Mucosa of descending colon (tissue), 3 donors: ENCODE data around the gene SLC1A2. TPM values are rescaled to one million over a fixed set of nuclear protein-coding genes. Genes with fewer than 3 reads are reported as not detected.
"Not testable (repeated sequence)": the region's sequence is repeated elsewhere in the genome, so short reads cannot be mapped to it uniquely, and the experiment has no call there.

Experiments used
- ATAC-seq: fragments of 200-7000 bp; cut with Tn5 transposase; one replicate; pipeline ENCODE4 v1.9.1; 2020; ENCODE audit warnings: mild to moderate bottlenecking, moderate library complexity
- DNase-seq, 3 donors: peaks; one replicate each; pipeline ENCODE4 v3.0.0-alpha.2; 2020
- H3K36me3 ChIP-seq: fragments of 200-600 bp; one replicate; pipeline ENCODE4 v1.8.0; 2021; ENCODE audit warnings: low read depth, mild to moderate bottlenecking
- H3K4me1 ChIP-seq: fragments of 200-600 bp; one replicate; pipeline ENCODE4 v1.8.0; 2021; ENCODE audit warnings: low read depth, mild to moderate bottlenecking
- H3K4me3 ChIP-seq: fragments of 200-600 bp; one replicate; pipeline ENCODE4 v1.8.0; 2021; ENCODE audit warnings: mild to moderate bottlenecking
- H3K9me3 ChIP-seq: fragments of 200-600 bp; one replicate; pipeline ENCODE4 v1.8.0; 2021; ENCODE audit warnings: mild to moderate bottlenecking
- intact Hi-C, 2 donors: fragments of 100-400 bp; cut with DNase I in 1 of 2; cut with micrococcal nuclease in 1 of 2; formaldehyde crosslinking; loops; one replicate each; pipeline versions ENCODE4 v1.11.0 to v1.11.1; 2022; cut with DNase I, micrococcal nuclease
- total RNA-seq, 3 donors: library from RNA; stranded (reverse); fragmentation: NEBNext Ultra II Directional in 2 of 3; extraction: Animal tissue kit (Norgen Biotek cat#: 25700) in 2 of 3; gene quantifications; one replicate each; pipeline versions ENCODE4 v1.2.1 to v1.2.4, GENCODE V29; 2021 to 2023
- TF ChIP-seq, protein P1 (sequence below): fragments of 200-600 bp; IDR thresholded peaks from one replicate; pipeline ENCODE4 v1.8.0; 2022; ENCODE audit warnings: antibody characterized with exemption, mild to moderate bottlenecking
- donor health status: DM: no; HTN: no; CAD: no; lungs with moderate emphysema.
- donor health status: DM: no; HTN: no; CAD: no.
- donor health status: DM: no; HTN: yes; CAD: no.

The SLC1A2 gene
- total RNA-seq, 3 donors from 2014 or later, result 0.12 to 1.1 (median 0.32) TPM

DNA sequence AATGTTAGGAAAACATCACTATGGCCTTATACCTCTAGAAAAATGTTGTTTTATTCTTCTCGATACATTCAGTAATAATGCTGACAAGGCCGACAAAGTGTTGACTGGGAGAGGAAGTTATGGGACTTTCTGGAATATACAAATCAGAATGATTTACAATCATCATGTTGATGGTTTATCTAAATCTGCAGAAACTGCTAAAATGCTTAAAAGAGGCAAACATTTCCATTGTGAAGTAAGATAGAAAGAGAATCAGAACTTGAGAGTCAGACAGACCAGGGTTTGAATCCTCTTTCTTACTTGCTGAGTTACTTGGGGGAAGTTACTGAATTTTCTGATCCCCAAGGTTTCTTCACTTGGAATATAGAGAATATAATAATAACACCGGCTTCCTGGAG is 191.0 kb downstream of the SLC1A2 start:
- intact Hi-C loops, result no loop called here
- Histone ChIP-seq H3K36me3 (no peaks in the 10 kb centered on the region), H3K4me1 (no peaks in the 10 kb centered on the region), H3K4me3 (no peak overlapping the region), H3K9me3 (no peaks in the 10 kb centered on the region)
- TF ChIP-seq, protein P1, sequence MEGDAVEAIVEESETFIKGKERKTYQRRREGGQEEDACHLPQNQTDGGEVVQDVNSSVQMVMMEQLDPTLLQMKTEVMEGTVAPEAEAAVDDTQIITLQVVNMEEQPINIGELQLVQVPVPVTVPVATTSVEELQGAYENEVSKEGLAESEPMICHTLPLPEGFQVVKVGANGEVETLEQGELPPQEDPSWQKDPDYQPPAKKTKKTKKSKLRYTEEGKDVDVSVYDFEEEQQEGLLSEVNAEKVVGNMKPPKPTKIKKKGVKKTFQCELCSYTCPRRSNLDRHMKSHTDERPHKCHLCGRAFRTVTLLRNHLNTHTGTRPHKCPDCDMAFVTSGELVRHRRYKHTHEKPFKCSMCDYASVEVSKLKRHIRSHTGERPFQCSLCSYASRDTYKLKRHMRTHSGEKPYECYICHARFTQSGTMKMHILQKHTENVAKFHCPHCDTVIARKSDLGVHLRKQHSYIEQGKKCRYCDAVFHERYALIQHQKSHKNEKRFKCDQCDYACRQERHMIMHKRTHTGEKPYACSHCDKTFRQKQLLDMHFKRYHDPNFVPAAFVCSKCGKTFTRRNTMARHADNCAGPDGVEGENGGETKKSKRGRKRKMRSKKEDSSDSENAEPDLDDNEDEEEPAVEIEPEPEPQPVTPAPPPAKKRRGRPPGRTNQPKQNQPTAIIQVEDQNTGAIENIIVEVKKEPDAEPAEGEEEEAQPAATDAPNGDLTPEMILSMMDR, result no peak
- no peak for ATAC-seq
- DNase-seq, result no peak

DNA sequence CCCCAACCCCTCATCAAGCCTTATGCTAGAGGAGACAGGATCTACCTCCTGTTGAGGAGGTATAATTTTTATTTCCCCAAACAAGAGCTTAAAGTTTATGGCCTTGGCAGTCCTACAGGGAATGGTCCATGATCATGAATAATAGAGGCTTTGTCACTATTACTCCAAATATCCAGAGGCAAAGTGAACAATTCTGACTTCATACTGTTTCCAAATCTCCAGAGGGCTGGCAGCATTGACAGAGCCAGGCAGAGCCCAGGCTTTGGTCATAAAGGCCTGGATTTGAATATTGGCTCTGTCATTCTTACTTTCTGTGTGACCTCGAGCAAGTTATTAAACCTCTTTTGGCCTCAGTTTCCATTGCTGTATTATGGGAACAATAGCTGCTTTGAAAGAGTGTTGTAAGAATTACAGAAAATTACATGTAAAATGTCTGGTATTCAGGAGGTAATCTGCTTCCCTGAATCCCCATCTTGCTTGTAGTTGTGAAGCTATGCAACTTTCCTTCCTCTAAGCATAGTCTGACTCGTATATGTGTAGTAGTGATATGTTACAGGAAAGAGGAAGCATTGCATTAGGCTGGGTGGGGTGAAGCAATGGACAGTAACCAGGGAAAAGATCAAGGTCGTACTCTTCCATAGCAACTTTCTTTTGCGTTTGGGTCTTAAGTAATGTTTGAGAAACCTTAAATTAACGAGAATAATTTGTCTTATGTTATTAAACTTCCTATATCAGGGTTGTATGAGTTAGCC is 191.6 kb downstream of the SLC1A2 start:
- no peak overlapping the region for H3K4me3 ChIP-seq
- TF ChIP-seq, protein P1, result no peak
- intact Hi-C loops, result no loop called here
- peak; percentile 67 for ATAC-seq
- no peak for DNase-seq
- H3K9me3 ChIP-seq, result no peaks in the 10 kb centered on the region
- H3K4me1 ChIP-seq, result no peaks in the 10 kb centered on the region
- H3K36me3 ChIP-seq, result no peaks in the 10 kb centered on the region

DNA sequence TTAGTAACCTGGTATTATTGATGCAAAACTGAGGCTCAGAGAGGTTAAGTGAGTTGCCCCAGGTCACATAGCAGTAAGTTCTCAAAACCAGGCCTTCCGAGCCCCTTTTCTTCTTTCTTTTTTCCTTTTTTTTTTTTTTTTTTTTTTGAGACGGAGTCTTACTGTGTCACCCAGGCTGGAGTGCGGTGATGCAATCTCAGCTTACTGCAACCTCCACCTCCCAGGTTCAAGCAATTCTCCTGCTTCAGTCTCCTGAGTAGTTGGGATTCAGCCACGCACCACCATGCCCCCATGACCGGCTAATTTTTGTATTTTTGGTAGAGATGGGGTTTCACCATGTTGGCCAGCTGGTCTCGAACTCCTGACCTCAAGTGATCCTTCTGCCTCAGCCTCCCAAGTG is 192.6 kb downstream of the SLC1A2 start:
- H3K36me3 ChIP-seq, H3K4me3 ChIP-seq, H3K9me3 ChIP-seq, intact Hi-C loops, ATAC-seq, H3K4me1 ChIP-seq, DNase-seq: not testable (repeated sequence)

DNA sequence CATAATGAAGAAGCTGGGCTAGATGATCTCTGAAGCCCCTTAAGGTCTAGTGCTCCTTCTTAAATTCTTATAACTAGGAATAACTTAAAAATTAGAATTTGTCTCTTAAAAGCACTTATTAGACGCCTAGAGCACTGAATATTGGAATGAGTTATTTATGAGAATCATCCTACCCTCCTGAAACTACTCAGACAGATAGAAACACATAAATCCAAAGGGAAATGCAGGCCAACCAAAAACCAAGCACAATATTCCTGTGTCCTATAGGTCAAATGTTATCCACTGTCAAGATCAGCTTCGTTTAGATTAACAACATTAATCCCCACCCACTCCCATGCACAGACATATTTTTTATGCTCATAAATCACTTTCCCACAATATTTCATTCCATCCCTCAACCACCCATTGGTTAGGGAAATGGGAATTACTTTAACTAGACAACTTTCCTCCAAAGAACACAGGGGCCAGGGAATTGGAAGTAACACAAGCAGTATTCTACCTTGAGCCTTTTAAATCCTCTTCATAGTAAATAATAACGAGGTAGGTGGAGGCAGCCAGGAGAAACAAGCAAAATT is 193.3 kb downstream of the SLC1A2 start:
- intact Hi-C loops, result no loop called here
- H3K9me3 ChIP-seq, result no peaks in the 10 kb centered on the region
- ATAC-seq (no peak), DNase-seq (no peak)
- no peaks in the 10 kb centered on the region for H3K36me3 ChIP-seq
- H3K4me3 ChIP-seq, result no peak overlapping the region
- H3K4me1 ChIP-seq, result no peaks in the 10 kb centered on the region
- TF ChIP-seq, protein P1, result no peak

DNA sequence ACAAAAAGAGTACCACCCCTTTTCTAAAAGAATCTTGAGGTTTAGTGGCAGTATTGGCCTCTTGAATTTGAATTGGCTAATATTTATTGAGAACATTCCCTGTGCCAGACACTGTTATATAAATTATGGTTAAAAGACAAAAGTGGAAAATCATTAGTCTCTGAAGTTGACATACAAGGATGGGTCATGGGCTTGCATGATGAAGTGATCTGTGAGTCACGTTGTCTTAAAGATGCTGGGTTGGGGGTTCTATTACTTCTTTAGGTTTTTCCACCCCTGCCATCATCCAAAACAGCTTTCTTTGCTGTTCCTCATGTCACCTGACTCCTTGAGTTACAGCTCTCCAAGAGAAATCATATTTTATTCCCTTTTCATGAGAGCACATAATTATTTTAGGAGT is 195.4 kb downstream of the SLC1A2 start:
- DNase-seq (no peak), ATAC-seq (no peak)
- H3K36me3 ChIP-seq, result no peaks in the 10 kb centered on the region
- no peak overlapping the region for H3K4me3 ChIP-seq
- no peaks in the 10 kb centered on the region for H3K4me1 ChIP-seq
- intact Hi-C loops, result no loop called here
- TF ChIP-seq, protein P1, result no peak
- H3K9me3 ChIP-seq, result no peaks in the 10 kb centered on the region

- DNase-seq, result no peak
- intact Hi-C loops, result no loop called here
- ATAC-seq, result no peak
Observed at GRCh38 chr11:35223371-35223796, 196.0 kb downstream of the SLC1A2 start.

More at GRCh38 chr11:35223371-35223796, 196.0 kb downstream of the SLC1A2 start:
- H3K36me3 ChIP-seq, result no peaks in the 10 kb centered on the region
- no peaks in the 10 kb centered on the region for H3K4me1 ChIP-seq
- no peak overlapping the region for H3K4me3 ChIP-seq
- H3K9me3 ChIP-seq, result no peaks in the 10 kb centered on the region
- TF ChIP-seq, protein P1, result no peak
